Activated T-cell treated with anti-CD3 and anti-CD28 coated beads, Interleukin-2, amount 50 U/mL, for 72 hours (primary cell): Measurements from ENCODE around the gene FKBP14. TPM values are rescaled to one million over a fixed set of nuclear protein-coding genes. Genes with fewer than 3 reads are reported as not detected.
A peak's percentile ranks its signal among the peaks of the same experiment; 100 is the strongest.

Source experiments
- ATAC-seq, 2 donors: fragments of 150-1000 bp; cut with Tn5 transposase; replicated peaks in 1 of 2; 2 replicates each; pipeline ENCODE4 v1.10.0; 2021; ENCODE audit warnings: moderate library complexity in 2 of 2, mild to moderate bottlenecking in 1 of 2
- DNase-seq, 2 donors: peaks; one replicate each; pipeline ENCODE4 v3.0.0; 2021 to 2022; ENCODE audit warnings: mixed read lengths in 1 of 2
- H3K27ac Mint-ChIP-seq: one replicate; pipeline ENCODE4 v1.8.0; 2022; ENCODE audit warnings: mild to moderate bottlenecking, moderate library complexity, mixed read lengths
- H3K27me3 Mint-ChIP-seq: one replicate; pipeline ENCODE4 v1.8.0; 2022; ENCODE audit warnings: low read depth, mixed read lengths
- H3K36me3 Mint-ChIP-seq, 2 donors: one replicate each; pipeline ENCODE4 v1.8.0; 2022; ENCODE audit warnings: mixed read lengths in 2 of 2, mild to moderate bottlenecking in 1 of 2; ENCODE audit not compliant: insufficient read depth in 2 of 2
- H3K4me1 Mint-ChIP-seq: one replicate; pipeline ENCODE4 v1.8.0; 2022; ENCODE audit warnings: low read depth, mixed read lengths
- H3K4me3 Mint-ChIP-seq, 2 donors: one replicate each; pipeline ENCODE4 v1.8.0; 2022; ENCODE audit warnings: mild to moderate bottlenecking in 2 of 2, mixed read lengths in 2 of 2, moderate library complexity in 2 of 2
- H3K9me3 Mint-ChIP-seq, 2 donors: one replicate each; pipeline ENCODE4 v1.8.0; 2022; ENCODE audit warnings: mixed read lengths in 2 of 2
- total RNA-seq, 2 donors: library from RNA; stranded (reverse); gene quantifications; one replicate each; pipeline ENCODE4 v1.2.3, GENCODE V29; 2022

FKBP14 gene
- total RNA-seq, 2 donors from 2014 or later = 13.3 to 13.6 TPM

GRCh38 chr7:29996321-29996720 is 30.2 kb downstream of the FKBP14 start:
- Mint-ChIP-seq H3K4me3 (no peak overlapping the region), H3K27ac (no peak overlapping the region), H3K9me3 (peaks cover 1 to 4% of the 10 kb centered on the region in 2 donors), H3K4me1 (no peaks in the 10 kb centered on the region), H3K36me3 (peaks cover 2 to 3% of the 10 kb centered on the region in 2 donors), H3K27me3 (peaks cover 44% of the 10 kb centered on the region)
- ATAC-seq (no peak), DNase-seq (no peak)

GRCh38 chr7:29995652-29996051 is 30.9 kb downstream of the FKBP14 start:
- ATAC-seq (no peak), DNase-seq (no peak)
- no peak overlapping the region for H3K4me3 Mint-ChIP-seq
- peaks cover 2 to 3% of the 10 kb centered on the region in 2 donors for H3K36me3 Mint-ChIP-seq
- H3K27me3 Mint-ChIP-seq = peaks cover 51% of the 10 kb centered on the region
- peaks cover 1 to 4% of the 10 kb centered on the region in 2 donors for H3K9me3 Mint-ChIP-seq
- H3K4me1 Mint-ChIP-seq = no peaks in the 10 kb centered on the region
- H3K27ac Mint-ChIP-seq = no peak overlapping the region

- H3K27ac Mint-ChIP-seq = no peak overlapping the region
- peaks cover 5% of the 10 kb centered on the region for H3K4me1 Mint-ChIP-seq
- peaks cover 1 to 4% of the 10 kb centered on the region in 2 donors for H3K9me3 Mint-ChIP-seq
- H3K36me3 Mint-ChIP-seq = peaks cover 2 to 3% of the 10 kb centered on the region in 2 donors
- ATAC-seq = no peak
- peaks cover 52% of the 10 kb centered on the region for H3K27me3 Mint-ChIP-seq
- no peak overlapping the region for H3K4me3 Mint-ChIP-seq
- DNase-seq = no peak
Observed at GRCh38 chr7:29993140-29993539, 33.4 kb downstream of the FKBP14 start.

- no peak overlapping the region for H3K4me3 Mint-ChIP-seq
Observed at GRCh38 chr7:29991937-29992336, 34.6 kb downstream of the FKBP14 start.

GRCh38 chr7:29990931-29991330 is 35.6 kb downstream of the FKBP14 start:
- no peak for ATAC-seq
- H3K27me3 Mint-ChIP-seq = peaks cover 50% of the 10 kb centered on the region
- H3K4me1 Mint-ChIP-seq = peaks cover 16% of the 10 kb centered on the region
- no peak for DNase-seq
- no peak overlapping the region for H3K27ac Mint-ChIP-seq
- H3K9me3 Mint-ChIP-seq = no peaks in the 10 kb centered on the region
- H3K36me3 Mint-ChIP-seq = peaks cover 0 to 2% of the 10 kb centered on the region in 2 donors
- peak overlapping the region; percentile 46 to 81 for H3K4me3 Mint-ChIP-seq

More at GRCh38 chr7:29991937-29992336, 34.6 kb downstream of the FKBP14 start:
- H3K9me3 Mint-ChIP-seq = peaks cover 1 to 4% of the 10 kb centered on the region in 2 donors
- peaks cover 14% of the 10 kb centered on the region for H3K4me1 Mint-ChIP-seq
- DNase-seq = no peak
- peaks cover 2 to 3% of the 10 kb centered on the region in 2 donors for H3K36me3 Mint-ChIP-seq
- peaks cover 55% of the 10 kb centered on the region for H3K27me3 Mint-ChIP-seq
- ATAC-seq = no peak
- H3K27ac Mint-ChIP-seq = no peak overlapping the region

- H3K9me3 Mint-ChIP-seq = no peaks in the 10 kb centered on the region
- H3K36me3 Mint-ChIP-seq = peaks cover 0 to 2% of the 10 kb centered on the region in 2 donors
- H3K27me3 Mint-ChIP-seq = peaks cover 50% of the 10 kb centered on the region
- H3K4me3 Mint-ChIP-seq = peak within 1 kb of the TSS; percentile 80 to 81
- peaks cover 16% of the 10 kb centered on the region for H3K4me1 Mint-ChIP-seq
- peak; percentile 71 to 73 for ATAC-seq
- peak; percentile 29 to 34 for DNase-seq
- H3K27ac Mint-ChIP-seq = no peak within 1 kb of the TSS
Observed at GRCh38 chr7:29989257-29989995, 37.1 kb downstream of the FKBP14 start, which contains the start of gene SCRN1. TSS of gene SCRN1 (minus strand) at chr7:29989801. CDS start at chr7:29969067, 20,734 bp downstream.

GRCh38 chr7:29988424-29989256 is 37.9 kb downstream of the FKBP14 start:
- ATAC-seq (peak; percentile 73), DNase-seq (peak; percentile 37 to 49)
- H3K27me3 Mint-ChIP-seq = peaks cover 50% of the 10 kb centered on the region
- H3K4me1 Mint-ChIP-seq = peaks cover 16% of the 10 kb centered on the region
- H3K27ac Mint-ChIP-seq = peak overlapping the region; percentile 14
- H3K9me3 Mint-ChIP-seq = no peaks in the 10 kb centered on the region
- peak overlapping the region; percentile 78 to 80 for H3K4me3 Mint-ChIP-seq
- H3K36me3 Mint-ChIP-seq = peaks cover 0 to 2% of the 10 kb centered on the region in 2 donors

- Mint-ChIP-seq H3K4me1 (peaks cover 16% of the 10 kb centered on the region), H3K4me3 (peak overlapping the region; percentile 78 to 80), H3K9me3 (no peaks in the 10 kb centered on the region), H3K36me3 (no peaks in the 10 kb centered on the region), H3K27me3 (peaks cover 50% of the 10 kb centered on the region), H3K27ac (peak overlapping the region; percentile 14)
- ATAC-seq (no peak), DNase-seq (no peak)
Observed at GRCh38 chr7:29987811-29988317, 38.6 kb downstream of the FKBP14 start.

- no peaks in the 10 kb centered on the region for H3K9me3 Mint-ChIP-seq
- H3K36me3 Mint-ChIP-seq = no peaks in the 10 kb centered on the region
- ATAC-seq (no peak), DNase-seq (no peak)
- peaks cover 42% of the 10 kb centered on the region for H3K27me3 Mint-ChIP-seq
- peaks cover 16% of the 10 kb centered on the region for H3K4me1 Mint-ChIP-seq
- H3K27ac Mint-ChIP-seq = no peak overlapping the region
- H3K4me3 Mint-ChIP-seq = no peak overlapping the region
Observed at GRCh38 chr7:29987083-29987482, 39.4 kb downstream of the FKBP14 start.

- no peaks in the 10 kb centered on the region for H3K36me3 Mint-ChIP-seq
Observed at GRCh38 chr7:29980151-29980550, 46.4 kb downstream of the FKBP14 start.

GRCh38 chr7:29977886-29978651 is 48.4 kb downstream of the FKBP14 start:
- Mint-ChIP-seq H3K27me3 (peaks cover 5% of the 10 kb centered on the region), H3K9me3 (no peaks in the 10 kb centered on the region), H3K27ac (no peak overlapping the region), H3K4me1 (no peaks in the 10 kb centered on the region), H3K4me3 (no peak overlapping the region), H3K36me3 (no peaks in the 10 kb centered on the region)
- DNase-seq = no peak
- peak in 1 of 2 donors; percentile 31 for ATAC-seq

More at GRCh38 chr7:29980151-29980550, 46.4 kb downstream of the FKBP14 start:
- no peak for DNase-seq
- Mint-ChIP-seq H3K9me3 (no peaks in the 10 kb centered on the region), H3K27me3 (peaks cover 5% of the 10 kb centered on the region), H3K27ac (no peak overlapping the region), H3K4me3 (no peak overlapping the region), H3K4me1 (no peaks in the 10 kb centered on the region)
- ATAC-seq = no peak

GRCh38 chr7:29976673-29977415 is 49.7 kb downstream of the FKBP14 start:
- no peak overlapping the region for H3K27ac Mint-ChIP-seq
- ATAC-seq = no peak
- H3K36me3 Mint-ChIP-seq = no peaks in the 10 kb centered on the region
- H3K9me3 Mint-ChIP-seq = no peaks in the 10 kb centered on the region
- no peak for DNase-seq
- H3K27me3 Mint-ChIP-seq = peaks cover 5% of the 10 kb centered on the region
- H3K4me3 Mint-ChIP-seq = no peak overlapping the region
- no peaks in the 10 kb centered on the region for H3K4me1 Mint-ChIP-seq
